Gastrocnemius medialis (tissue), 4 donors: Measurements from ENCODE around the gene TRIM7. TPM values are rescaled to one million over a fixed set of nuclear protein-coding genes. Genes with fewer than 3 reads are reported as not detected.
A peak's percentile ranks its signal among the peaks of the same experiment; 100 is the strongest.

ENCODE experiments used
- ATAC-seq, 2 donors: fragments of 150-250 bp; one replicate each; pipeline ENCODE4 v1.9.1; 2016
- DNase-seq, 2 donors: peaks; one replicate each; pipeline ENCODE4 v3.0.0-alpha.2; 2019
- H3K27ac ChIP-seq, 4 donors: fragments of 200-600 bp; sonication (generic); 1 replicate in 1 of 4; 2 replicates in 3 of 4; pipeline ENCODE4 v1.5.1; 2016 to 2018; ENCODE audit warnings: mild to moderate bottlenecking in 2 of 4, moderate library complexity in 1 of 4
- H3K27me3 ChIP-seq, 3 donors: fragments of 200-600 bp; sonication (generic) in 2 of 3; 1 replicate in 1 of 3; 2 replicates in 2 of 3; pipeline versions ENCODE4 v1.5.1 to v1.6.0; 2016 to 2019; ENCODE audit warnings: mild to moderate bottlenecking in 1 of 3, moderate library complexity in 1 of 3
- H3K36me3 ChIP-seq, 2 donors: fragments of 200-600 bp; sonication (generic) in 1 of 2; one replicate each; pipeline ENCODE4 v1.5.1; 2017 to 2018
- H3K4me1 ChIP-seq, 2 donors: fragments of 200-600 bp; sonication (generic) in 1 of 2; one replicate each; pipeline ENCODE4 v1.5.1; 2016 to 2017; ENCODE audit warnings: mild to moderate bottlenecking in 2 of 2
- H3K4me3 ChIP-seq, 4 donors: fragments of 200-600 bp; sonication (generic) in 3 of 4; 1 replicate in 1 of 4; 2 replicates in 3 of 4; pipeline ENCODE4 v1.5.1; 2016 to 2019; ENCODE audit warnings: mild to moderate bottlenecking in 2 of 4
- H3K9me3 ChIP-seq, 3 donors: fragments of 200-600 bp; sonication (generic) in 2 of 3; 1 replicate in 1 of 3; 2 replicates in 2 of 3; pipeline ENCODE4 v1.5.1; 2016 to 2019
- CTCF ChIP-seq, 5 experiments: fragments of 450-650 bp in 3 of 5; fragments of 200-600 bp in 2 of 5; sonication (generic) in 2 of 5; IDR thresholded peaks in 4 of 5; conservative IDR thresholded peaks in 1 of 5; 1 replicate in 4 of 5; 2 replicates in 1 of 5; pipeline ENCODE4 v1.5.1; 2016 to 2019; ENCODE audit warnings: antibody characterized with exemption in 5 of 5, mild to moderate bottlenecking in 3 of 5, moderate library complexity in 3 of 5
- POLR2A ChIP-seq, 2 donors: fragments of 450-650 bp; IDR thresholded peaks; one replicate each; pipeline ENCODE4 v1.6.1; 2017; ENCODE audit warnings: antibody characterized with exemption in 2 of 2, mild to moderate bottlenecking in 2 of 2, moderate library complexity in 2 of 2
- in situ Hi-C, 4 donors: fragments of 200-750 bp; cut with MboI; loops; one replicate each; pipeline versions ENCODE4 v1.15.0 to v1.8.0; 2017; ENCODE audit warnings: low sequenced_read_pairs in 4 of 4
- intact Hi-C: fragments of 100-400 bp; cut with DNase I; formaldehyde crosslinking; loops from one replicate; pipeline ENCODE4 v1.15.1; 2023; ENCODE audit warnings: low total_unique reads
- total RNA-seq, 4 donors: library from RNA; depleted of rRNA; stranded (reverse); fragments of >200 nt; gene quantifications; one replicate each; pipeline versions ENCODE4 v1.1.0 to v1.2.3, GENCODE V29; 2016

Gene TRIM7
- total RNA-seq, 4 donors from 2014 or later: 27.9 to 58.4 (median 47.1) TPM

GRCh38 chr5:181191526-181192336, 13.3 kb downstream of the TRIM7 start:
- DNase-seq: peak; percentile 90 to 92
- ATAC-seq: peak; percentile 73 to 84
- no peaks in the 10 kb centered on the region for H3K9me3 ChIP-seq
- intact Hi-C loops (loop anchor here (1.0 to 5.0 kb wide), 4 partner anchors 14 to 1359 kb away; partner anchors contain the start of genes TRIM41 and TRIM7), in situ Hi-C loops (no loop called here)
- peak overlapping the region; percentile 89 to 98 (median 93) for H3K27ac ChIP-seq
- H3K36me3 ChIP-seq: no peaks in the 10 kb centered on the region
- no peaks in the 10 kb centered on the region for H3K27me3 ChIP-seq
- H3K4me3 ChIP-seq: peak overlapping the region; percentile 67 to 97 (median 77)
- peaks cover 14 to 22% of the 10 kb centered on the region in 2 donors for H3K4me1 ChIP-seq
- peak in 1 of 5 experiments; percentile 11 for TF ChIP-seq CTCF (IDR thresholded peaks at IDR 0.05 in 4 of 5, conservative IDR thresholded peaks at IDR 0.05 in 1 of 5)
- TF ChIP-seq POLR2A (IDR thresholded peaks at IDR 0.05): peak; percentile 57 to 78

- Histone ChIP-seq H3K27me3 (no peaks in the 10 kb centered on the region), H3K36me3 (no peaks in the 10 kb centered on the region), H3K9me3 (no peaks in the 10 kb centered on the region), H3K27ac (peak overlapping the region; percentile 89 to 98 (median 93)), H3K4me3 (peak overlapping the region; percentile 67 to 97 (median 77)), H3K4me1 (peaks cover 14 to 22% of the 10 kb centered on the region in 2 donors)
- DNase-seq (peak in 1 of 2 donors; percentile 49), ATAC-seq (peak; percentile 16 to 17)
- in situ Hi-C loops (no loop called here), intact Hi-C loops (loop anchor here (1.0 to 5.0 kb wide), 4 partner anchors 14 to 1359 kb away; partner anchors contain the start of genes TRIM41 and TRIM7)
- TF ChIP-seq CTCF (IDR thresholded peaks at IDR 0.05 in 4 of 5, conservative IDR thresholded peaks at IDR 0.05 in 1 of 5): peak in 2 of 5 experiments; percentile 16 to 41
- TF ChIP-seq POLR2A (IDR thresholded peaks at IDR 0.05): no peak
Observed at GRCh38 chr5:181190711-181191525, 14.1 kb downstream of the TRIM7 start.

- Histone ChIP-seq H3K9me3 (no peaks in the 10 kb centered on the region), H3K27me3 (no peaks in the 10 kb centered on the region), H3K27ac (peak overlapping the region; percentile 89 to 98 (median 93)), H3K36me3 (no peaks in the 10 kb centered on the region), H3K4me1 (peaks cover 14 to 22% of the 10 kb centered on the region in 2 donors), H3K4me3 (peak overlapping the region; percentile 67 to 97 (median 77))
- in situ Hi-C loops: loop anchor here in 2 of 4 donors (10.0 kb wide), 1 partner anchor 75 kb away; the partner anchor contains the start of gene TRIM52 (in 2 of the 2)
- TF ChIP-seq CTCF (IDR thresholded peaks at IDR 0.05 in 4 of 5, conservative IDR thresholded peaks at IDR 0.05 in 1 of 5) (no peak), POLR2A (IDR thresholded peaks at IDR 0.05) (no peak)
- intact Hi-C loops: loop anchor here (2.0 to 10.0 kb wide), 3 partner anchors 325 to 1358 kb away; partner anchors contain the start of gene ZFP62
- DNase-seq (no peak), ATAC-seq (no peak)
Observed at GRCh38 chr5:181189962-181190710, 14.9 kb downstream of the TRIM7 start.
